ENCODE data around the gene NR2F1-AS1.

DNA sequence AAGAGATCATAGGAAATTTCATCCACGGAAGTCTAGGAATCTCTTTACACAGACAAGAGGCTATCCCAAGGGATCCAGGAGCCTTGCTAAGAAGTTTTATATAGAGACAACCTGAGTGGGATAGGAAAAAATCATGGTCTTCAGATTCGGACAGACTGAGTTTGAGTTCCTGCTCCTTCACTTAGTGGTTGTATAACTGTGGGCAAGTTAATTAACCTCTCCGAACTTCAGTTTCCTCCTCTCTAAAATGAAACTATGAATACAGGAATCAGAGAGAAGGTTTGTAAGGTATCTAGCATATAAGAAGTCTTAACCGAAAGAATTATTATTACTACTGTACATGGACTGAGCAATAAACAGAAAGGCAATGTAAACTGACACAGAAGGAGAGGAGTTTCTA, 35.1 kb downstream of the NR2F1-AS1 start:
- TF ChIP-seq GATA2 (CRISPR knock-in tag; IDR thresholded peaks at IDR 0.05) (no peak), POLR3G (IDR thresholded peaks at IDR 0.05; ENCODE audit: extremely low read depth, insufficient read length, insufficient replicate concordance) (no peak), CBFB (CRISPR knock-in tag; IDR thresholded peaks at IDR 0.05) (no peak), EP300 (IDR thresholded peaks at IDR 0.05; ENCODE audit: low read length) (no peak)

All from K562 (cell line).